GM23248 (cell line): ENCODE results near the gene EEPD1.

Source experiments
- EZH2 ChIP-seq: fragments of 200-600 bp; sonication (generic); IDR thresholded peaks from 2 replicates; pipeline ENCODE4 v1.6.1; 2018; ENCODE audit warnings: antibody characterized with exemption, mild to moderate bottlenecking; ENCODE audit not compliant: insufficient read depth, poor library complexity, severe bottlenecking
- EZH2phosphoT487 ChIP-seq: fragments of 200-600 bp; sonication (generic); IDR thresholded peaks from 2 replicates; pipeline ENCODE4 v1.6.1; 2018; ENCODE audit warnings: antibody characterized with exemption, moderate library complexity, mild to moderate bottlenecking, low read depth; ENCODE audit not compliant: insufficient read depth

DNA sequence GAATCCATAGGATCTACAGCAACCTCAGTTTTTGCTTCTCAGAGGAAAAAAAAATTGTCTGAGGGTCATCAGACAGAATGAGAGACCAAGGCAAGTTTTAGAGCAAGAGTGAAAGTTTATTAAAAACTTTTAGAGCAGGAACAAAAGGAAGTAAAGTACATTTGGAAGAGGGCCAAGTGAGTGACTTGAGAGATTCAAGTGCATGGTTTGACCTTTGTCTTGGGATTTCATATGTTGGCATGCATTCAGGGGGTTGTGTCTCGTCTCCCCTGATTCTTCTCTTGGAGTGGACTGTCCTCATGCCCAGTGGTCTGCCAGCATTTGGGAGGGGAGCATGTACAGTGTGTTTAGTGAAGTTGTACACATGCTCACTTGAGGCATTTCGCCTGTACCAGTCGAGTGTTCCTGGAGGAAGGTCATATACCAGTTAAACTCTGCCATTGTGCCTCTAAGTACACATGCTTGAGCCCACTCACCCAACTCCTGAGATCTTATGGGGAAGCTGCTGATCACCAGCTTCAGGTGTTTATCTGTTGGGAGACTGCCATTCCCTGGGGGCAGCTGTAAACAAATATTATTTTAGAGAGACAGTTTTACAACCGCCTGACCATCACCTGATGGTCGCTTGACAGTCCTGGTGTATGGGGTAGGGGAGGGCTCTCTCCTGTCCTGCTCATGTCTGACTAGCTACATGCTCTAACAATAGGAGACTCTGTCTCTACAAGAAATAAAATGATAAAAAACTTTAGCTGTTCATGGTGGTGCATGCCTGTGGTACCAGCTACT lies 109.4 kb downstream of the EEPD1 start:
- TF ChIP-seq EZH2phosphoT487 (no peak), EZH2 (no peak)
